Suprapubic skin (tissue), 4 donors: ENCODE measurements around the gene EPHB6. TPM values are rescaled to one million over a fixed set of nuclear protein-coding genes. Genes with fewer than 3 reads are reported as not detected.
A peak's percentile ranks its signal among the peaks of the same experiment; 100 is the strongest.

Experiments used
- DNase-seq, 2 donors: peaks; one replicate each; pipeline ENCODE4 v3.0.0-alpha.2; 2019; ENCODE audit warnings: low spot score in 2 of 2
- H3K27ac ChIP-seq: fragments of 200-600 bp; sonication (generic); one replicate; pipeline ENCODE4 v1.5.1; 2019
- H3K27me3 ChIP-seq: fragments of 200-600 bp; sonication (generic); one replicate; pipeline ENCODE4 v1.5.1; 2019
- H3K36me3 ChIP-seq: fragments of 200-600 bp; sonication (generic); one replicate; pipeline ENCODE4 v1.5.1; 2019
- H3K4me1 ChIP-seq: fragments of 200-600 bp; sonication (generic); one replicate; pipeline ENCODE4 v1.5.1; 2019
- H3K4me3 ChIP-seq: fragments of 200-600 bp; sonication (generic); one replicate; pipeline ENCODE4 v1.5.1; 2019; ENCODE audit warnings: mild to moderate bottlenecking
- H3K9me3 ChIP-seq: fragments of 200-600 bp; sonication (generic); one replicate; pipeline ENCODE4 v1.5.1; 2019
- CTCF ChIP-seq, 2 donors: fragments of 200-600 bp in 1 of 2; fragments of 450-650 bp in 1 of 2; sonication (generic) in 1 of 2; IDR thresholded peaks; one replicate each; pipeline ENCODE4 v1.5.1; 2016 to 2019; ENCODE audit warnings: antibody characterized with exemption in 2 of 2, mild to moderate bottlenecking in 1 of 2, moderate library complexity in 1 of 2
- EP300 ChIP-seq: sonication (generic); formaldehyde crosslinking; IDR thresholded peaks from one replicate; pipeline ENCODE4 v1.6.1; 2017; ENCODE audit warnings: antibody characterized with exemption
- POLR2A ChIP-seq, 2 donors: fragments of 450-650 bp; IDR thresholded peaks; one replicate each; pipeline ENCODE4 v1.6.1; 2017; ENCODE audit warnings: antibody characterized with exemption in 2 of 2, mild to moderate bottlenecking in 2 of 2, moderate library complexity in 2 of 2
- POLR2AphosphoS5 ChIP-seq, 3 donors: sonication (generic); formaldehyde crosslinking; IDR thresholded peaks; one replicate each; pipeline ENCODE4 v1.6.1; 2017; ENCODE audit warnings: antibody characterized with exemption in 3 of 3
- WGBS: methylation state at CpG from one replicate; pipeline ENCODE4 v1.1.5; 2018; 5-methylcytosine and 5-hydroxymethylcytosine counted together
- total RNA-seq, 4 donors: library from RNA; depleted of rRNA; stranded (reverse); fragments of >200 nt; gene quantifications; one replicate each; pipeline ENCODE4 v1.1.0, GENCODE V29; 2016

The EPHB6 gene
- total RNA-seq, 4 donors from 2014 or later: 207 to 299 (median 258) TPM

GRCh38 chr7:142860968-142861367, 6.1 kb downstream of the EPHB6 start:
- H3K4me1 ChIP-seq: peaks cover 46% of the 10 kb centered on the region
- WGBS: 65% methylated on average over 3 of the region's 3 CpGs
- no peaks in the 10 kb centered on the region for H3K27me3 ChIP-seq

GRCh38 chr7:142862351-142862750, 7.5 kb downstream of the EPHB6 start:
- DNase-seq: peak in 1 of 2 donors; percentile 53
- H3K36me3 ChIP-seq: peaks cover 31% of the 10 kb centered on the region
- no peaks in the 10 kb centered on the region for H3K9me3 ChIP-seq
- TF ChIP-seq POLR2AphosphoS5 (IDR thresholded peaks at IDR 0.05) (no peak), CTCF (IDR thresholded peaks at IDR 0.05) (no peak), POLR2A (IDR thresholded peaks at IDR 0.05) (no peak), EP300 (no peak)
- H3K27me3 ChIP-seq: no peaks in the 10 kb centered on the region
- WGBS: 89% methylated on average over 4 of the region's 4 CpGs
- H3K27ac ChIP-seq: no peak overlapping the region
- H3K4me1 ChIP-seq: peaks cover 33% of the 10 kb centered on the region
- H3K4me3 ChIP-seq: no peak overlapping the region

More at GRCh38 chr7:142860968-142861367, 6.1 kb downstream of the EPHB6 start:
- Histone ChIP-seq H3K4me3 (no peak overlapping the region), H3K9me3 (no peaks in the 10 kb centered on the region), H3K27ac (no peak overlapping the region), H3K36me3 (peaks cover 28% of the 10 kb centered on the region)
- TF ChIP-seq POLR2A (IDR thresholded peaks at IDR 0.05) (no peak), CTCF (IDR thresholded peaks at IDR 0.05) (no peak), POLR2AphosphoS5 (IDR thresholded peaks at IDR 0.05) (no peak), EP300 (no peak)
- no peak for DNase-seq

- H3K4me3 ChIP-seq: no peak overlapping the region
- peaks cover 37% of the 10 kb centered on the region for H3K36me3 ChIP-seq
- TF ChIP-seq POLR2AphosphoS5 (IDR thresholded peaks at IDR 0.05) (no peak), CTCF (IDR thresholded peaks at IDR 0.05) (no peak), POLR2A (IDR thresholded peaks at IDR 0.05) (no peak), EP300 (no peak)
- H3K27me3 ChIP-seq: no peaks in the 10 kb centered on the region
- 89% methylated on average over 7 of the region's 7 CpGs for WGBS
- H3K4me1 ChIP-seq: peaks cover 28% of the 10 kb centered on the region
- no peak overlapping the region for H3K27ac ChIP-seq
- DNase-seq: peak in 1 of 2 donors; percentile 55
- H3K9me3 ChIP-seq: no peaks in the 10 kb centered on the region
Measured at GRCh38 chr7:142862786-142863400, 8.0 kb downstream of the EPHB6 start.

- Histone ChIP-seq H3K4me1 (peaks cover 28% of the 10 kb centered on the region), H3K36me3 (peaks cover 45% of the 10 kb centered on the region), H3K4me3 (no peak overlapping the region), H3K9me3 (no peaks in the 10 kb centered on the region), H3K27me3 (no peaks in the 10 kb centered on the region), H3K27ac (no peak overlapping the region)
- DNase-seq: peak in 1 of 2 donors; percentile 70
- TF ChIP-seq EP300: no peak
- 90% methylated on average over 25 of the region's 37 CpGs for WGBS
Measured at GRCh38 chr7:142863891-142864685, 9.2 kb downstream of the EPHB6 start.

GRCh38 chr7:142864980-142865747, 10.3 kb downstream of the EPHB6 start:
- Histone ChIP-seq H3K36me3 (peaks cover 50% of the 10 kb centered on the region), H3K4me1 (peaks cover 21% of the 10 kb centered on the region), H3K4me3 (no peak overlapping the region), H3K9me3 (no peaks in the 10 kb centered on the region), H3K27ac (no peak overlapping the region), H3K27me3 (no peaks in the 10 kb centered on the region)
- DNase-seq: no peak
- WGBS: 46% methylated on average over 14 of the region's 14 CpGs
- TF ChIP-seq POLR2A (IDR thresholded peaks at IDR 0.05) (no peak), POLR2AphosphoS5 (IDR thresholded peaks at IDR 0.05) (no peak), CTCF (IDR thresholded peaks at IDR 0.05) (no peak), EP300 (no peak)
